Duodenal mucosa (tissue), 2 donors: Measurements from ENCODE around the gene ATP6V0A1.

Experiments
- H3K27ac ChIP-seq: one replicate; pipeline ENCODE4 v1.7.0; 2013; ENCODE audit warnings: low read depth, low read length
- H3K27me3 ChIP-seq, 2 donors: one replicate each; pipeline ENCODE4 v1.7.0; 2013; ENCODE audit warnings: low read length in 2 of 2, control low read depth in 1 of 2; ENCODE audit not compliant: insufficient read depth in 2 of 2, control insufficient read depth in 1 of 2
- H3K36me3 ChIP-seq, 2 donors: one replicate each; pipeline ENCODE4 v1.7.0; 2013; ENCODE audit warnings: low read length in 2 of 2, control low read depth in 1 of 2; ENCODE audit not compliant: insufficient read depth in 2 of 2, control insufficient read depth in 1 of 2
- H3K4me1 ChIP-seq, 2 donors: one replicate each; pipeline ENCODE4 v1.7.0; 2013; ENCODE audit warnings: low read length in 2 of 2, control low read depth in 1 of 2; ENCODE audit not compliant: insufficient read depth in 2 of 2, control insufficient read depth in 1 of 2
- H3K4me3 ChIP-seq, 2 donors: one replicate each; pipeline ENCODE4 v1.7.0; 2013; ENCODE audit warnings: low read length in 2 of 2, low read depth in 1 of 2
- H3K9ac ChIP-seq, 2 donors: one replicate each; pipeline ENCODE4 v1.7.0; 2013; ENCODE audit warnings: low read length in 2 of 2, low read depth in 1 of 2
- H3K9me3 ChIP-seq, 2 donors: one replicate each; pipeline ENCODE4 v1.7.0; 2013; ENCODE audit warnings: low read length in 2 of 2, control low read depth in 1 of 2; ENCODE audit not compliant: control insufficient read depth in 1 of 2

Gene ATP6V0A1

GRCh38 chr17:42421507-42422338 lies 37.0 kb upstream of the ATP6V0A1 start:
- H3K9ac ChIP-seq: peak overlapping the region; percentile 38 to 51
- H3K27ac ChIP-seq: peak overlapping the region; percentile 62
- H3K4me1 ChIP-seq: peaks cover 0 to 6% of the 10 kb centered on the region in 2 donors
- no peaks in the 10 kb centered on the region for H3K36me3 ChIP-seq
- peaks cover 12 to 13% of the 10 kb centered on the region in 2 donors for H3K27me3 ChIP-seq
- H3K4me3 ChIP-seq: peak overlapping the region; percentile 46 to 86
- H3K9me3 ChIP-seq: no peaks in the 10 kb centered on the region

GRCh38 chr17:42422412-42422957 lies 36.2 kb upstream of the ATP6V0A1 start:
- Histone ChIP-seq H3K27ac (peak overlapping the region; percentile 70), H3K36me3 (no peaks in the 10 kb centered on the region), H3K9ac (peak overlapping the region; percentile 51 to 70), H3K9me3 (no peaks in the 10 kb centered on the region), H3K4me1 (peaks cover 0 to 6% of the 10 kb centered on the region in 2 donors), H3K27me3 (peaks cover 12 to 13% of the 10 kb centered on the region in 2 donors), H3K4me3 (peak overlapping the region; percentile 76 to 86)

- Histone ChIP-seq H3K9me3 (no peaks in the 10 kb centered on the region), H3K27ac (peak within 1 kb of the TSS; percentile 70), H3K4me3 (peak within 1 kb of the TSS; percentile 76 to 86), H3K27me3 (peaks cover 12 to 13% of the 10 kb centered on the region in 2 donors), H3K36me3 (no peaks in the 10 kb centered on the region), H3K4me1 (peaks cover 0 to 6% of the 10 kb centered on the region in 2 donors), H3K9ac (peak within 1 kb of the TSS; percentile 51 to 70)
These were observed 35.5 kb upstream of the ATP6V0A1 start, which contains the start of gene CAVIN1 for GRCh38 chr17:42422958-42423712. Gene CAVIN1, minus strand, starts transcription at chr17:42423256. Its CDS starts 159 bp downstream, at chr17:42423097.

- H3K4me3 ChIP-seq: peak overlapping the region in 1 of 2 donors; percentile 76
- H3K27ac ChIP-seq: no peak overlapping the region
- H3K27me3 ChIP-seq: peaks cover 12 to 13% of the 10 kb centered on the region in 2 donors
- H3K36me3 ChIP-seq: no peaks in the 10 kb centered on the region
- no peak overlapping the region for H3K9ac ChIP-seq
- H3K9me3 ChIP-seq: no peaks in the 10 kb centered on the region
- peaks cover 0 to 6% of the 10 kb centered on the region in 2 donors for H3K4me1 ChIP-seq
These were observed 34.9 kb upstream of the ATP6V0A1 start for GRCh38 chr17:42423766-42424165.

GRCh38 chr17:42424991-42425610 lies 33.6 kb upstream of the ATP6V0A1 start:
- no peak overlapping the region for H3K27ac ChIP-seq

GRCh38 chr17:42428141-42428944 lies 30.3 kb upstream of the ATP6V0A1 start:
- Histone ChIP-seq H3K27ac (no peak overlapping the region), H3K9ac (no peak overlapping the region), H3K4me3 (no peak overlapping the region), H3K9me3 (no peaks in the 10 kb centered on the region), H3K36me3 (no peaks in the 10 kb centered on the region), H3K4me1 (no peaks in the 10 kb centered on the region), H3K27me3 (no peaks in the 10 kb centered on the region)

More at GRCh38 chr17:42424991-42425610, 33.6 kb upstream of the ATP6V0A1 start:
- Histone ChIP-seq H3K9me3 (no peaks in the 10 kb centered on the region), H3K27me3 (peaks cover 12 to 13% of the 10 kb centered on the region in 2 donors), H3K4me1 (peaks cover 0 to 6% of the 10 kb centered on the region in 2 donors), H3K4me3 (no peak overlapping the region), H3K9ac (no peak overlapping the region), H3K36me3 (no peaks in the 10 kb centered on the region)

GRCh38 chr17:42429726-42430447 lies 28.8 kb upstream of the ATP6V0A1 start:
- no peaks in the 10 kb centered on the region for H3K4me1 ChIP-seq
- no peaks in the 10 kb centered on the region for H3K27me3 ChIP-seq
- H3K9me3 ChIP-seq: no peaks in the 10 kb centered on the region
- H3K36me3 ChIP-seq: no peaks in the 10 kb centered on the region
- no peak overlapping the region for H3K9ac ChIP-seq
- no peak overlapping the region for H3K27ac ChIP-seq
- H3K4me3 ChIP-seq: no peak overlapping the region

- Histone ChIP-seq H3K9me3 (no peaks in the 10 kb centered on the region), H3K36me3 (no peaks in the 10 kb centered on the region), H3K9ac (no peak overlapping the region), H3K4me3 (no peak overlapping the region), H3K27ac (no peak overlapping the region), H3K27me3 (no peaks in the 10 kb centered on the region), H3K4me1 (no peaks in the 10 kb centered on the region)
These were observed 26.9 kb upstream of the ATP6V0A1 start for GRCh38 chr17:42431758-42432161.

GRCh38 chr17:42436391-42436790 lies 22.3 kb upstream of the ATP6V0A1 start:
- Histone ChIP-seq H3K27ac (no peak overlapping the region), H3K9me3 (no peaks in the 10 kb centered on the region), H3K4me1 (peaks cover 1 to 6% of the 10 kb centered on the region in 2 donors), H3K9ac (no peak overlapping the region), H3K27me3 (no peaks in the 10 kb centered on the region), H3K4me3 (no peak overlapping the region), H3K36me3 (no peaks in the 10 kb centered on the region)
